HepG2 (cell line): ENCODE results near the gene PNLDC1. TPM values are rescaled to one million over a fixed set of nuclear protein-coding genes. Genes with fewer than 3 reads are reported as not detected.

Experiments
- DPF2 ChIP-seq: sonication (generic); formaldehyde crosslinking; IDR thresholded peaks from 2 replicates; pipeline ENCODE4 v1.4.0; 2020; ENCODE audit warnings: mild to moderate bottlenecking, low read depth, missing genetic modification reagents, borderline replicate concordance
- HDAC2 ChIP-seq: sonication (generic); formaldehyde crosslinking; IDR thresholded peaks from 2 replicates; pipeline ENCODE4 v1.4.0; 2020; ENCODE audit warnings: missing genetic modification reagents
- MYNN ChIP-seq: sonication (generic); formaldehyde crosslinking; IDR thresholded peaks from 2 replicates; pipeline ENCODE4 v1.4.0; 2020; ENCODE audit warnings: mild to moderate bottlenecking, low read depth, missing genetic modification reagents
- TFDP1 ChIP-seq: IDR thresholded peaks from 2 replicates; pipeline ENCODE4 v1.6.1; 2016; ENCODE audit warnings: missing compliant biosample characterization, missing genetic modification reagents, borderline replicate concordance
- ZBED4 ChIP-seq: sonication (generic); formaldehyde crosslinking; IDR thresholded peaks from 2 replicates; pipeline ENCODE4 v1.4.0; 2020; ENCODE audit warnings: missing genetic modification reagents, borderline replicate concordance
- ZFP36L1 ChIP-seq: sonication (generic); formaldehyde crosslinking; IDR thresholded peaks from 2 replicates; pipeline ENCODE4 v1.8.0; 2022; ENCODE audit warnings: mild to moderate bottlenecking, missing genetic modification reagents, moderate library complexity
- ZFP36L2 ChIP-seq: sonication (generic); formaldehyde crosslinking; IDR thresholded peaks from 2 replicates; pipeline ENCODE4 v1.4.0; 2020; ENCODE audit warnings: missing genetic modification reagents
- ZNF558 ChIP-seq: sonication (generic); formaldehyde crosslinking; IDR thresholded peaks from 2 replicates; pipeline ENCODE4 v1.9.0; 2022; ENCODE audit warnings: mild to moderate bottlenecking, missing genetic modification reagents, borderline replicate concordance
- ZNF580 ChIP-seq: IDR thresholded peaks from 2 replicates; pipeline ENCODE4 v1.6.1; 2016; ENCODE audit warnings: low read depth, borderline replicate concordance
- ZNF678 ChIP-seq: sonication (generic); formaldehyde crosslinking; IDR thresholded peaks from 2 replicates; pipeline ENCODE4 v1.4.0; 2020; ENCODE audit warnings: mild to moderate bottlenecking, missing genetic modification reagents
- polyA plus RNA-seq, 8 experiments: library from polyadenylated mRNA; depleted of rRNA in 3 of 8; stranded (reverse) in 7 of 8; unstranded in 1 of 8; fragments of >200 nt; fragmentation: Illumina TruSeq in 4 of 8; extraction: Trizol in 4 of 8; gene quantifications; 2 replicates each; pipeline versions ENCODE4 v1.2.1 to v1.2.3, GENCODE V29; 2011 to 2016; ENCODE audit warnings: low read depth in 4 of 8, missing spikeins in 1 of 8, mixed read lengths in 1 of 8; ENCODE audit not compliant: insufficient read depth in 1 of 8
- total RNA-seq, 5 experiments: library from RNA; depleted of rRNA; stranded (reverse); fragments of >200 nt; fragmentation: Illumina TruSeq; extraction: Trizol; gene quantifications; 2 replicates each; pipeline ENCODE4 v1.2.3, GENCODE V29; 2016; ENCODE audit warnings: low read depth in 1 of 5
- TF ChIP-seq, protein P1 (sequence below): sonication (generic); formaldehyde crosslinking; IDR thresholded peaks from 2 replicates; pipeline ENCODE4 v1.8.0; 2022; ENCODE audit warnings: mild to moderate bottlenecking, missing genetic modification reagents, moderate library complexity
- TF ChIP-seq, protein P2 (sequence below): sonication (generic); formaldehyde crosslinking; IDR thresholded peaks from 2 replicates; pipeline ENCODE4 v1.4.0; 2020; ENCODE audit warnings: missing genetic modification reagents

PNLDC1 gene
- total and polyA plus RNA-seq, 2 of the 13 experiments (the other 11 are each of a cell fraction or from before 2014, with no cell fraction given), result not detected

- TF ChIP-seq, protein P1, sequence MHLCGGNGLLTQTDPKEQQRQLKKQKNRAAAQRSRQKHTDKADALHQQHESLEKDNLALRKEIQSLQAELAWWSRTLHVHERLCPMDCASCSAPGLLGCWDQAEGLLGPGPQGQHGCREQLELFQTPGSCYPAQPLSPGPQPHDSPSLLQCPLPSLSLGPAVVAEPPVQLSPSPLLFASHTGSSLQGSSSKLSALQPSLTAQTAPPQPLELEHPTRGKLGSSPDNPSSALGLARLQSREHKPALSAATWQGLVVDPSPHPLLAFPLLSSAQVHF (CRISPR knock-in tag), result no peak
- TF ChIP-seq ZFP36L1 (CRISPR knock-in tag) (no peak), ZNF558 (CRISPR knock-in tag) (no peak), HDAC2 (peak; percentile 11; the same call in 1 of the 2 replicates), TFDP1 (CRISPR knock-in tag) (no peak), ZNF580 (CRISPR knock-in tag) (no peak), ZBED4 (0 out of 2 replicates have a peak, but pooled peaks have one; percentile 32), ZFP36L2 (CRISPR knock-in tag) (no peak), DPF2 (CRISPR knock-in tag) (no peak), MYNN (CRISPR knock-in tag) (no peak), ZNF678 (CRISPR knock-in tag) (no peak)
- TF ChIP-seq, protein P2, sequence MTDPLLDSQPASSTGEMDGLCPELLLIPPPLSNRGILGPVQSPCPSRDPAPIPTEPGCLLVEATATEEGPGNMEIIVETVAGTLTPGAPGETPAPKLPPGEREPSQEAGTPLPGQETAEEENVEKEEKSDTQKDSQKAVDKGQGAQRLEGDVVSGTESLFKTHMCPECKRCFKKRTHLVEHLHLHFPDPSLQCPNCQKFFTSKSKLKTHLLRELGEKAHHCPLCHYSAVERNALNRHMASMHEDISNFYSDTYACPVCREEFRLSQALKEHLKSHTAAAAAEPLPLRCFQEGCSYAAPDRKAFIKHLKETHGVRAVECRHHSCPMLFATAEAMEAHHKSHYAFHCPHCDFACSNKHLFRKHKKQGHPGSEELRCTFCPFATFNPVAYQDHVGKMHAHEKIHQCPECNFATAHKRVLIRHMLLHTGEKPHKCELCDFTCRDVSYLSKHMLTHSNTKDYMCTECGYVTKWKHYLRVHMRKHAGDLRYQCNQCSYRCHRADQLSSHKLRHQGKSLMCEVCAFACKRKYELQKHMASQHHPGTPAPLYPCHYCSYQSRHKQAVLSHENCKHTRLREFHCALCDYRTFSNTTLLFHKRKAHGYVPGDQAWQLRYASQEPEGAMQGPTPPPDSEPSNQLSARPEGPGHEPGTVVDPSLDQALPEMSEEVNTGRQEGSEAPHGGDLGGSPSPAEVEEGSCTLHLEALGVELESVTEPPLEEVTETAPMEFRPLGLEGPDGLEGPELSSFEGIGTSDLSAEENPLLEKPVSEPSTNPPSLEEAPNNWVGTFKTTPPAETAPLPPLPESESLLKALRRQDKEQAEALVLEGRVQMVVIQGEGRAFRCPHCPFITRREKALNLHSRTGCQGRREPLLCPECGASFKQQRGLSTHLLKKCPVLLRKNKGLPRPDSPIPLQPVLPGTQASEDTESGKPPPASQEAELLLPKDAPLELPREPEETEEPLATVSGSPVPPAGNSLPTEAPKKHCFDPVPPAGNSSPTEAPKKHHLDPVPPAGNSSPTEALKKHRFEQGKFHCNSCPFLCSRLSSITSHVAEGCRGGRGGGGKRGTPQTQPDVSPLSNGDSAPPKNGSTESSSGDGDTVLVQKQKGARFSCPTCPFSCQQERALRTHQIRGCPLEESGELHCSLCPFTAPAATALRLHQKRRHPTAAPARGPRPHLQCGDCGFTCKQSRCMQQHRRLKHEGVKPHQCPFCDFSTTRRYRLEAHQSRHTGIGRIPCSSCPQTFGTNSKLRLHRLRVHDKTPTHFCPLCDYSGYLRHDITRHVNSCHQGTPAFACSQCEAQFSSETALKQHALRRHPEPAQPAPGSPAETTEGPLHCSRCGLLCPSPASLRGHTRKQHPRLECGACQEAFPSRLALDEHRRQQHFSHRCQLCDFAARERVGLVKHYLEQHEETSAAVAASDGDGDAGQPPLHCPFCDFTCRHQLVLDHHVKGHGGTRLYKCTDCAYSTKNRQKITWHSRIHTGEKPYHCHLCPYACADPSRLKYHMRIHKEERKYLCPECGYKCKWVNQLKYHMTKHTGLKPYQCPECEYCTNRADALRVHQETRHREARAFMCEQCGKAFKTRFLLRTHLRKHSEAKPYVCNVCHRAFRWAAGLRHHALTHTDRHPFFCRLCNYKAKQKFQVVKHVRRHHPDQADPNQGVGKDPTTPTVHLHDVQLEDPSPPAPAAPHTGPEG (CRISPR knock-in tag), result 0 out of 2 replicates have a peak, but pooled peaks have one; percentile 72
Observed at GRCh38 chr6:159790149-159790955, 9.7 kb upstream of the PNLDC1 start, which contains the start of gene MRPL18 (continued).
